Trophoblast cell (in vitro differentiated cells and primary cell): ENCODE results near the gene PRKAB1.

Experiments used
- DNase-seq, 2 donors: peaks; one replicate each; pipeline ENCODE4 v3.0.0-alpha.2; 2016
- H2AFZ ChIP-seq: 2 replicates; pipeline ENCODE4 v1.6.1; 2013; ENCODE audit warnings: low read length, moderate library complexity, mild to moderate bottlenecking; ENCODE audit not compliant: insufficient read depth, poor library complexity
- H2AK5ac ChIP-seq: 2 replicates; pipeline ENCODE4 v1.6.1; 2013; ENCODE audit warnings: mild to moderate bottlenecking, low read length
- H2BK120ac ChIP-seq: 2 replicates; pipeline ENCODE4 v1.6.1; 2013; ENCODE audit warnings: low read length, mild to moderate bottlenecking, moderate library complexity; ENCODE audit not compliant: insufficient read depth, poor library complexity
- H2BK12ac ChIP-seq: 2 replicates; pipeline ENCODE4 v1.6.1; 2013; ENCODE audit warnings: mild to moderate bottlenecking, low read length, moderate library complexity
- H2BK5ac ChIP-seq: 2 replicates; pipeline ENCODE4 v1.6.1; 2013; ENCODE audit warnings: low read length, low read depth, moderate library complexity, mild to moderate bottlenecking; ENCODE audit not compliant: poor library complexity
- H3K14ac ChIP-seq: 2 replicates; pipeline ENCODE4 v1.6.1; 2013; ENCODE audit warnings: mild to moderate bottlenecking, low read length
- H3K18ac ChIP-seq: 2 replicates; pipeline ENCODE4 v1.6.1; 2013; ENCODE audit warnings: mild to moderate bottlenecking, low read length
- H3K23ac ChIP-seq: 2 replicates; pipeline ENCODE4 v1.6.1; 2013; ENCODE audit warnings: low read length
- H3K27ac ChIP-seq: 2 replicates; pipeline ENCODE4 v1.5.1; 2013; ENCODE audit warnings: low read depth, mild to moderate bottlenecking, inconsistent platforms, low read length, moderate library complexity
- H3K27me3 ChIP-seq: 2 replicates; pipeline ENCODE4 v1.6.1; 2013; ENCODE audit warnings: inconsistent platforms, mild to moderate bottlenecking, low read length, moderate library complexity; ENCODE audit not compliant: insufficient read depth
- H3K36me3 ChIP-seq, 2 experiments: 1 replicate in 1 of 2; 2 replicates in 1 of 2; pipeline ENCODE4 v1.6.1; 2013; ENCODE audit warnings: low read length in 2 of 2, mild to moderate bottlenecking in 2 of 2, moderate library complexity in 1 of 2; ENCODE audit not compliant: insufficient read depth in 2 of 2, control insufficient read depth in 1 of 2
- H3K4ac ChIP-seq: 2 replicates; pipeline ENCODE4 v1.6.1; 2013; ENCODE audit warnings: low read depth, mild to moderate bottlenecking, low read length, moderate library complexity
- H3K4me1 ChIP-seq, 2 experiments: 1 replicate in 1 of 2; 2 replicates in 1 of 2; pipeline ENCODE4 v1.6.1; 2013; ENCODE audit warnings: low read length in 2 of 2, mild to moderate bottlenecking in 2 of 2, moderate library complexity in 1 of 2; ENCODE audit not compliant: insufficient read depth in 2 of 2, control insufficient read depth in 1 of 2
- H3K4me2 ChIP-seq: 2 replicates; pipeline ENCODE4 v1.6.1; 2013; ENCODE audit warnings: inconsistent platforms, mild to moderate bottlenecking, low read length, moderate library complexity
- H3K4me3 ChIP-seq: 2 replicates; pipeline ENCODE4 v1.5.1; 2013; ENCODE audit warnings: mild to moderate bottlenecking, low read depth, low read length, inconsistent platforms
- H3K79me1 ChIP-seq: one replicate; pipeline ENCODE4 v1.6.1; 2013; ENCODE audit warnings: low read length
- H3K79me2 ChIP-seq: 2 replicates; pipeline ENCODE4 v1.6.1; 2013; ENCODE audit warnings: low read length, mild to moderate bottlenecking; ENCODE audit not compliant: control insufficient read depth, insufficient read depth, poor library complexity
- H3K9ac ChIP-seq: 2 replicates; pipeline ENCODE4 v1.6.1; 2013; ENCODE audit warnings: mild to moderate bottlenecking, low read length
- H3K9me3 ChIP-seq: 2 replicates; pipeline ENCODE4 v1.6.1; 2013; ENCODE audit warnings: low read depth, mild to moderate bottlenecking, control low read depth, inconsistent platforms, low read length; ENCODE audit not compliant: insufficient read depth
- H4K12ac ChIP-seq: 2 replicates; pipeline ENCODE4 v1.6.1; 2013; ENCODE audit warnings: low read depth, mild to moderate bottlenecking, low read length, moderate library complexity
- H4K8ac ChIP-seq: 2 replicates; pipeline ENCODE4 v1.6.1; 2013; ENCODE audit warnings: low read depth, mild to moderate bottlenecking, low read length, moderate library complexity
- H4K91ac ChIP-seq: one replicate; pipeline ENCODE4 v1.6.1; 2013; ENCODE audit warnings: low read depth, mild to moderate bottlenecking, low read length, moderate library complexity
- WGBS: extraction: QIAGEN DNeasy Blood & Tissue Kit; methylation state at CpG from one replicate; pipeline ENCODE4 v1.1.7; 2013; ENCODE audit warnings: missing lambda C conversion rate; ENCODE audit not compliant: insufficient read length, insufficient coverage; ENCODE audit errors: extremely low coverage; 5-methylcytosine and 5-hydroxymethylcytosine counted together

PRKAB1 gene

GRCh38 chr12:119661882-119662281 is 6.1 kb upstream of the PRKAB1 start:
- Histone ChIP-seq H3K4me3 (no peak overlapping the region), H4K8ac (no peak overlapping the region), H3K79me2 (no peaks in the 10 kb centered on the region), H3K9me3 (no peaks in the 10 kb centered on the region), H3K4me1 (no peaks in the 10 kb centered on the region), H2AK5ac (no peak overlapping the region), H3K79me1 (no peaks in the 10 kb centered on the region), H3K23ac (no peak overlapping the region), H3K27me3 (no peaks in the 10 kb centered on the region), H3K4me2 (no peak overlapping the region), H3K14ac (no peak overlapping the region), H2BK120ac (no peak overlapping the region), H3K9ac (no peak overlapping the region), H2AFZ (no peak overlapping the region), H3K18ac (no peak overlapping the region), H4K12ac (no peak overlapping the region), H4K91ac (no peak overlapping the region), H2BK12ac (no peak overlapping the region), H3K4ac (no peak overlapping the region), H3K27ac (no peak overlapping the region), H3K36me3 (no peaks in the 10 kb centered on the region), H2BK5ac (no peak overlapping the region)
- DNase-seq: no peak
- no CpG with 5 or more reads among the region's 4 CpGs for WGBS

DNA sequence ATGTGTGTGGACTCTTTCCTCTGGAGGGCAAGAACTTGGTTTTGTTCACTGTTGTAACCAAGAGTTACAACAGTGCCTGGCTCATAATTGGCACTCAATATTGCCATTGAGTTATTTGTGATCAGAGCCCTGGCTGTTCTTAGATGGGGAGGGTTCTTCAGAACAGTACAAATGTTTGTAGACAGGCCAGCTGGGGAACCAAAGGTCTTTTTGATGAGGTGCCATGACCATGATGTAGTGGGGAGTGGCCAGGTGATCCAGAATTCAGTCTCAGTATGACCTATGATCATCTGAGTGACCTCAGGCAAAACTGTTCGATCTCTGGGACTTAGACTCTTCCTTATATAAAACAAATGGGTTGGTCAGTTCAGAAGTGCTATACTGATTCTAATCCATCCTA is 3.3 kb upstream of the PRKAB1 start:
- H3K79me2 ChIP-seq: peaks cover 5% of the 10 kb centered on the region
- no peak overlapping the region for H2AFZ ChIP-seq
- H2BK5ac ChIP-seq: no peak overlapping the region
- H3K36me3 ChIP-seq: peaks cover 0 to under 1% of the 10 kb centered on the region in 2 experiments
- H3K9ac ChIP-seq: no peak overlapping the region
- H3K14ac ChIP-seq: no peak overlapping the region
- H3K27me3 ChIP-seq: no peaks in the 10 kb centered on the region
- no peak overlapping the region for H3K4me2 ChIP-seq
- no peak overlapping the region for H3K18ac ChIP-seq
- peaks cover 5% of the 10 kb centered on the region for H3K79me1 ChIP-seq
- no peak overlapping the region for H3K4ac ChIP-seq
- no CpG with 5 or more reads among the region's 1 CpG for WGBS
- DNase-seq: no peak
- H4K91ac ChIP-seq: no peak overlapping the region
- H3K4me1 ChIP-seq: no peaks in the 10 kb centered on the region
- H2AK5ac ChIP-seq: no peak overlapping the region
- H3K27ac ChIP-seq: no peak overlapping the region
- H4K8ac ChIP-seq: no peak overlapping the region
- no peak overlapping the region for H4K12ac ChIP-seq
- H2BK120ac ChIP-seq: no peak overlapping the region
- no peak overlapping the region for H3K4me3 ChIP-seq
- H3K23ac ChIP-seq: no peak overlapping the region
- no peaks in the 10 kb centered on the region for H3K9me3 ChIP-seq
- no peak overlapping the region for H2BK12ac ChIP-seq

GRCh38 chr12:119665164-119665929 is 2.6 kb upstream of the PRKAB1 start:
- DNase-seq: no peak
- H3K36me3 ChIP-seq: peaks cover 0 to 6% of the 10 kb centered on the region in 2 experiments
- H2BK5ac ChIP-seq: no peak overlapping the region
- no peak overlapping the region for H3K14ac ChIP-seq
- no peak overlapping the region for H4K12ac ChIP-seq
- H2AK5ac ChIP-seq: no peak overlapping the region
- H2AFZ ChIP-seq: no peak overlapping the region
- no peak overlapping the region for H3K23ac ChIP-seq
- no peak overlapping the region for H3K4ac ChIP-seq
- no peaks in the 10 kb centered on the region for H3K27me3 ChIP-seq
- no peaks in the 10 kb centered on the region for H3K4me1 ChIP-seq
- WGBS: no CpG with 5 or more reads among the region's 4 CpGs
- no peak overlapping the region for H4K8ac ChIP-seq
- H3K4me3 ChIP-seq: no peak overlapping the region
- H4K91ac ChIP-seq: no peak overlapping the region
- H3K4me2 ChIP-seq: no peak overlapping the region
- no peak overlapping the region for H3K18ac ChIP-seq
- H3K79me2 ChIP-seq: peaks cover 5% of the 10 kb centered on the region
- H3K79me1 ChIP-seq: peaks cover 5% of the 10 kb centered on the region
- no peak overlapping the region for H2BK120ac ChIP-seq
- no peak overlapping the region for H3K27ac ChIP-seq
- no peaks in the 10 kb centered on the region for H3K9me3 ChIP-seq
- H2BK12ac ChIP-seq: no peak overlapping the region
- H3K9ac ChIP-seq: no peak overlapping the region

GRCh38 chr12:119666226-119666795 is 1.6 kb upstream of the PRKAB1 start:
- Histone ChIP-seq H3K27me3 (no peaks in the 10 kb centered on the region), H2AK5ac (no peak overlapping the region), H3K4me3 (no peak overlapping the region), H3K36me3 (peaks cover 0 to 6% of the 10 kb centered on the region in 2 experiments), H3K4me1 (no peaks in the 10 kb centered on the region), H3K4ac (no peak overlapping the region), H3K79me1 (peaks cover 5% of the 10 kb centered on the region), H3K9ac (no peak overlapping the region), H3K18ac (no peak overlapping the region), H2BK12ac (no peak overlapping the region), H2AFZ (no peak overlapping the region), H3K9me3 (no peaks in the 10 kb centered on the region), H3K79me2 (peaks cover 5% of the 10 kb centered on the region), H4K12ac (no peak overlapping the region), H2BK5ac (no peak overlapping the region), H2BK120ac (no peak overlapping the region), H4K91ac (no peak overlapping the region), H3K14ac (no peak overlapping the region), H3K27ac (no peak overlapping the region), H3K23ac (no peak overlapping the region), H4K8ac (no peak overlapping the region), H3K4me2 (no peak overlapping the region)
- no peak for DNase-seq
- no CpG with 5 or more reads among the region's 2 CpGs for WGBS
